Skin epidermis (tissue), 12 donors: Measurements from ENCODE around the gene ATP6AP2.

Experiments used
- H3K27ac ChIP-seq, 21 experiments: fragments of 200-600 bp; sonication (generic) in 11 of 21; one replicate each; pipeline ENCODE4 v1.5.0; 2020; ENCODE audit warnings: mild to moderate bottlenecking in 3 of 21, inconsistent platforms in 2 of 21, moderate library complexity in 2 of 21
- H3K4me3 ChIP-seq, 7 experiments: fragments of 200-600 bp; sonication (generic) in 2 of 7; one replicate each; pipeline ENCODE4 v1.5.0; 2020; ENCODE audit warnings: inconsistent platforms in 2 of 7, mild to moderate bottlenecking in 2 of 7, moderate library complexity in 1 of 7

ATP6AP2 gene

GRCh38 chrX:40625294-40625693 is 44.5 kb downstream of the ATP6AP2 start:
- H3K4me3 ChIP-seq: no peak overlapping the region
- H3K27ac ChIP-seq: no peak overlapping the region

- Histone ChIP-seq H3K27ac (no peak overlapping the region), H3K4me3 (no peak overlapping the region)
These were observed 47.7 kb downstream of the ATP6AP2 start for GRCh38 chrX:40628506-40628905.

DNA sequence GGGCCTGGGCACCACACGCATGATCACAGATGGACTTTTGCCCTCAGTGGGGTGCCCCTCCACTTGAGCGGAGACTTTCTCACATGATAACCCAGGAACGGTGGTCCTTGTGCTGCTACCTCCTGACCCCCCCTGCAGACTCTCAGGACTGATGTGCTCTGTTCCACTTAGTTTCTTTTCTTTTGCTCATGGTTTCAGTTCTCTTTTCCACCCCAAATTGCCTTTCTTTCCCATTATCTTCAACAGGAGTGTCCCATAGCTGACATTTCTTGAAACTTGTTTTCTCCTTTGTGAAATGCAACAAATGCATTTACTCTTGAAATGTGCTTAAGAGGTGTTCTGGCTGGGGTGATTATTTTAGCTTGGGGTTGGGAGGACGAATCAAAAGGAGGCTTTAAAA is 51.4 kb downstream of the ATP6AP2 start:
- no peak overlapping the region for H3K27ac ChIP-seq
- H3K4me3 ChIP-seq: no peak overlapping the region

DNA sequence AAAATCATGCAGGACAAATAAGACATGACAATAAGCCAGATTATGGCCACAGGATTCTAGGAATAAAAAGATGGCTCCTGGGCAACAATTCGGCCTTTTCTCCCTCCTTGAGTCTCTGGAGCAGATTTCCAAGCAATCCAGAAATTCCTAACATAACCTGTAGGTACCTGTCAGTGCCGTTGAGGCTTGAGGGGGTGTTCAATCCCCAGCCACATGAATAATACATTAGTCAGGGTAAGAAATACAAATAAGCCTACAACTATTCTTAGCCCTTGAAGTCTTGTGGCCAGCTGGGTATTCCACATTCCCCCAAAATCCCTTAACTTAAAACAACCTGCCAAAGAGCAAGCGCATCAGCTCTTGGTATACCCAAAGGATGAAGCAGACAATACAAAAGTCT is 56.9 kb downstream of the ATP6AP2 start:
- no peak overlapping the region for H3K27ac ChIP-seq
- no peak overlapping the region for H3K4me3 ChIP-seq

GRCh38 chrX:40644176-40644575 is 63.4 kb downstream of the ATP6AP2 start:
- H3K27ac ChIP-seq: peak overlapping the region in 15 of 21 experiments; percentile 33 to 81 (median 64)

GRCh38 chrX:40644821-40645358 is 64.1 kb downstream of the ATP6AP2 start:
- Histone ChIP-seq H3K27ac (peak overlapping the region in 18 of 21 experiments; percentile 19 to 81 (median 60)), H3K4me3 (peak overlapping the region in 5 of 7 experiments; percentile 11 to 24 (median 15))

More at GRCh38 chrX:40644176-40644575, 63.4 kb downstream of the ATP6AP2 start:
- peak overlapping the region in 3 of 7 experiments; percentile 14 to 24 (median 17) for H3K4me3 ChIP-seq

GRCh38 chrX:40646489-40647306 is 65.9 kb downstream of the ATP6AP2 start:
- peak overlapping the region; percentile 53 to 90 (median 84) for H3K27ac ChIP-seq
- H3K4me3 ChIP-seq: peak overlapping the region; percentile 66 to 83 (median 75)

DNA sequence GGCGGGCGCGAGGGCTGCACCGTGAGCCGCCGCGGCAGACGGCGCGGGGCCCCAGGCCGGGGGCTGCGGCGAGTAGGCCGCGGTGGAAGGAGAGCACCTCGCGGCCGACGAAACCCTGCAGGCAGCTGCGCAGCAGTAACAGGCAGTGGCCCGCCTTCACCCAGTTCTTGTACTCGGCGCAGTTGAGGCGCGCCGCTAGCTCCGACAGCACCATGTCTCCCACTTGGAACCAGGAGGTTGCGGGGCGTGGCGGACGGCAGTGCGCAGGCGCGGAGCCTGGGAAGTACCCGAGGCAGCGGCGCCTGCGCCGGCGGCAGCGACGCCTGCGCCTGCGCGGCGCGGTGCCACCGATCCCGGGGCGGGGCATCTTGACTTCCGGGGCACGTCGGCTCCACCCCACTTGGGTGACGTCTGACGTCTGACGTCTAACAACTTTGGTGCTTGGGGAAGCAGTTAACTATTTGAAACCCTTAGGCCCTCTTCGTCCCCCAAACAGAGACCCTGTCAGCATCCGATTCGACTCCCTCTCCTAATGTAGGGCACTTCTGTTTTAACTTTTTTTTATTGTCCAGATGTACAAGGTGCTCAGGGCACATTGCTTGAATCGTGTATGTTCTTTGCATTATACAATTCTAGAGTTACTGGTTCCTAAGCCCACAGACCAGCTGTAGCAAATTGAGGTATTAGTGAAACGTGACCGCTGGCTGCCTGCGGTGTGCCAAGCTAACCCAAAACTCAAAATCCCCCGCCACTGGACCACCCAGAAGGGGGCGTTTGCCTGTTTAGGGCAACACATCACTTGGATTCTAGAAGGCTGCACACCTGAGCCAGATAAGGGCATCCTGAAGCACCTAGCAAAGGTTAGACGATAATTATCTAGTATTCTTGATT is 66.8 kb downstream of the ATP6AP2 start, which contains the start of gene CXorf38:
CXorf38 (minus strand) TSS at position 255 of the 891 bp plus-strand sequence; CDS start at position 214, 41 bp downstream.
- Histone ChIP-seq H3K27ac (peak within 1 kb of the TSS; percentile 53 to 90 (median 84)), H3K4me3 (peak within 1 kb of the TSS; percentile 66 to 83 (median 75))

DNA sequence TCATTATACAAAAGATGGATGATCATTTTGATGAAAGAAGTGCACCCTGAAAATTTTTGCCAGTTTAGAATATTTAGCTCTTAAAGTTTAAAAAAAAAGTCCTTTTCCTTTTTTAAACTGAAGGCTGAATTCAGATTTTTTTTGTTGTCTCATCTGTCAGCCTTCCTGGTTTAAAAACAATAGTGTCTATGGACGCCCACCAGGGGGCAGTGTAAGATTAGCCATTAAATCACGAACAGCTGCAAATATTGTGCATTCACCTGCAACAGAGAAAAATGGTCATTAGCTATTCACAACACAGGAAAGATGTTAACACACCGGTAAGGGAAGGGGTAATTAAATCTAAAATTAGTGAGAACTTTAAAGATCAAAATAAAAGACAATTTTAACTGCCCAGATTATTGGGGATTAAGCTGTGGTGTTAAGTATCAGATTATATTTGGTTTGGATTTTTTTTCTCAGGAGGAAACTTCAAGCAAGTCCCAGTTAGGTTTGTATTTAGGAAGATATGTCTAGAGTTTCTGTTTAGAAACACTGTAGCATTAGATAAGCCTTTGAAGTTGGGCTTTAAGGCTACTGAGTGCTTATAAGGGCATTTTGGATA is 71.0 kb downstream of the ATP6AP2 start:
- Histone ChIP-seq H3K27ac (no peak overlapping the region), H3K4me3 (no peak overlapping the region)

DNA sequence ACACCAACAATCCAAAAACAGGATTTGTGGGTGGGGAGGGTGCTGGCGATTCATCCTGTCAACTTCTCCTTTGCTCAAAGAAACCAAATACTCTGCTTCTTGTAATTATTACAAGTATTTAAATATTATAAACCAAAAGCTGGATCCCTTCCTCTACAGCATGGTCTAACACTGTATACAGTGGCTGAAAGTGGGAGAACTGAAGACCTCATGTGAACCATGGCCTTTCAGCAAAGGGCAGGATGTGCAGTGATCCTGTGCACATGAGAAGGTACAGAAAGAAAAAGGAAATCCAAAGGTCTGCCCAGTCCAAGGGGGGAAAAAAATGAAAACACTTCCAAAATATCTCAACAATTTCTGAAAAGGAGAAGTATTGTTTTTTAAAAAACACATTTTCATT is 71.9 kb downstream of the ATP6AP2 start:
- Histone ChIP-seq H3K27ac (no peak overlapping the region), H3K4me3 (no peak overlapping the region)

DNA sequence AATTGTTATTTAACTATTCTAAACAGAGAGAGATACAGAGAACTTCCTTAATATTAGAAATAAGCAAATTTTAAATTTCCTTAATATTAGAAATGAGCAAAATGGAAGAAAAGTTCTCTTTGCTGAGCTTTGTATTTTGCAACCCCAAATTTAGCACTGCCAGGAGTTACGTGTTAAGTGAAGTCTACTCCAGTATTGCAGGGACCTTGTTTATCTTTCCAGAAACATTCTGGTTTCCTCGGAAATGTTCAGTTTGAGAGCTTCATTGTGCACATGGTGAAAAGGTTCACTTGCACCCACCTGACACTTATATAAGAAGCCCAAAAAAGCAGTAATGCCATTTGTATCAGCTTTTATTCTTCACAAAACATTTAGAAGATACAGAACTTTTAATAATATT is 72.8 kb downstream of the ATP6AP2 start:
- H3K27ac ChIP-seq: no peak overlapping the region
- no peak overlapping the region for H3K4me3 ChIP-seq
